MM.1S (cell line): Measurements from ENCODE around the gene BCL2.

Experiments used
- EZH2 ChIP-seq: fragments of 300-600 bp; sonication (generic); optimal IDR thresholded peaks from 2 replicates; pipeline ENCODE3; 2017; ENCODE audit warnings: low read depth, mild to moderate bottlenecking, antibody characterized with exemption, low read length, mixed read lengths
- EZH2phosphoT487 ChIP-seq: fragments of 300-600 bp; sonication (generic); IDR thresholded peaks from 2 replicates; pipeline ENCODE4 v1.6.1; 2018; ENCODE audit warnings: antibody characterized with exemption, low read length
- TF ChIP-seq, protein P1 (sequence below): fragments of 300-600 bp; sonication (generic); IDR thresholded peaks from 2 replicates; pipeline ENCODE4 v1.5.1; 2016; ENCODE audit warnings: antibody characterized with exemption, low read length, mixed read lengths

DNA sequence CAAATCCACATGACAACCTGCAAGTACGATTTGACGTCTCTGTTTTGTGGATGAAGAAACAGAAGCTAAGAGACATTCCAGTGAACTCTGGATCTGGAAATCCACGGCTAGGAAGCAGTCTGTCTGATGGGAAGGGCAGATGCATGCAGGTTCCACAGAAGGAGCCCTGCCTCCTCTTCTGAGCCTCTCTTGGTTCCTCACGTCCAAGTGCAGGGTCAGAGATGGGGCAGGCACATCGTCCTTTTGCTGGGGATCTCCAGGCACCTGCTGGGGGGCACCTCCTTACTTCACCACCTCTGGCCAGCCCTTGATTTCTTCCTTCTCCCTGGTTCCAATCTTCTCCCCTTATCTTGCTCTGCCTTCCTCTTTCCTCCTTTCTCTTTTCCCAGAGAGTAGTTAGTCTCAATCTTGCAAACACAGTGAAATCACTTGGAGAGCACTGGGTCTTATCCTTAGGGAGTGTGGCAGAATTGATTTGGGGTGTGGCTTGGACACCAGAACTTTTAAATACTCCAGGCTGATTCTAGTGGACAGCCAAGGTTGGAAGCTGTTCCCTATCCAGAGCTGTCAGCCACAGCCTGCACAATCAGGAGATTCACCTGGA lies 137.8 kb downstream of the BCL2 start:
- TF ChIP-seq, protein P1, sequence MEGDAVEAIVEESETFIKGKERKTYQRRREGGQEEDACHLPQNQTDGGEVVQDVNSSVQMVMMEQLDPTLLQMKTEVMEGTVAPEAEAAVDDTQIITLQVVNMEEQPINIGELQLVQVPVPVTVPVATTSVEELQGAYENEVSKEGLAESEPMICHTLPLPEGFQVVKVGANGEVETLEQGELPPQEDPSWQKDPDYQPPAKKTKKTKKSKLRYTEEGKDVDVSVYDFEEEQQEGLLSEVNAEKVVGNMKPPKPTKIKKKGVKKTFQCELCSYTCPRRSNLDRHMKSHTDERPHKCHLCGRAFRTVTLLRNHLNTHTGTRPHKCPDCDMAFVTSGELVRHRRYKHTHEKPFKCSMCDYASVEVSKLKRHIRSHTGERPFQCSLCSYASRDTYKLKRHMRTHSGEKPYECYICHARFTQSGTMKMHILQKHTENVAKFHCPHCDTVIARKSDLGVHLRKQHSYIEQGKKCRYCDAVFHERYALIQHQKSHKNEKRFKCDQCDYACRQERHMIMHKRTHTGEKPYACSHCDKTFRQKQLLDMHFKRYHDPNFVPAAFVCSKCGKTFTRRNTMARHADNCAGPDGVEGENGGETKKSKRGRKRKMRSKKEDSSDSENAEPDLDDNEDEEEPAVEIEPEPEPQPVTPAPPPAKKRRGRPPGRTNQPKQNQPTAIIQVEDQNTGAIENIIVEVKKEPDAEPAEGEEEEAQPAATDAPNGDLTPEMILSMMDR, result no peak
- TF ChIP-seq EZH2 (no peak), EZH2phosphoT487 (no peak)
